HepG2 (cell line): ENCODE data around the gene REP15.

Experiments used
- CTCF ChIP-seq: sonication (generic); formaldehyde crosslinking; IDR thresholded peaks from 2 replicates; pipeline ENCODE4 v1.5.0; 2020; ENCODE audit warnings: mild to moderate bottlenecking, missing genetic modification reagents, moderate library complexity
- MYNN ChIP-seq: sonication (generic); formaldehyde crosslinking; IDR thresholded peaks from 2 replicates; pipeline ENCODE4 v1.4.0; 2020; ENCODE audit warnings: mild to moderate bottlenecking, low read depth, missing genetic modification reagents
- NCOR1 ChIP-seq: fragments of 200-600 bp; sonication (generic); IDR thresholded peaks from 2 replicates; pipeline ENCODE4 v1.7.0; 2017; ENCODE audit warnings: antibody characterized with exemption, low read length, borderline replicate concordance
- SMAD1 ChIP-seq: sonication (generic); formaldehyde crosslinking; IDR thresholded peaks from 2 replicates; pipeline ENCODE4 v1.4.0; 2020; ENCODE audit warnings: missing genetic modification reagents, low read depth, mild to moderate bottlenecking, borderline replicate concordance
- ZNF260 ChIP-seq: sonication (generic); formaldehyde crosslinking; IDR thresholded peaks from 2 replicates; pipeline ENCODE4 v1.4.0; 2020; ENCODE audit warnings: missing genetic modification reagents, low read depth, mild to moderate bottlenecking, borderline replicate concordance
- ZNF572 ChIP-seq: sonication (generic); formaldehyde crosslinking; IDR thresholded peaks from 2 replicates; pipeline ENCODE4 v1.5.1; 2020; ENCODE audit warnings: mild to moderate bottlenecking, missing genetic modification reagents
- ZNF724P ChIP-seq: sonication (generic); formaldehyde crosslinking; IDR thresholded peaks from 2 replicates; pipeline ENCODE4 v1.8.0; 2022; ENCODE audit warnings: missing genetic modification reagents, borderline replicate concordance

DNA sequence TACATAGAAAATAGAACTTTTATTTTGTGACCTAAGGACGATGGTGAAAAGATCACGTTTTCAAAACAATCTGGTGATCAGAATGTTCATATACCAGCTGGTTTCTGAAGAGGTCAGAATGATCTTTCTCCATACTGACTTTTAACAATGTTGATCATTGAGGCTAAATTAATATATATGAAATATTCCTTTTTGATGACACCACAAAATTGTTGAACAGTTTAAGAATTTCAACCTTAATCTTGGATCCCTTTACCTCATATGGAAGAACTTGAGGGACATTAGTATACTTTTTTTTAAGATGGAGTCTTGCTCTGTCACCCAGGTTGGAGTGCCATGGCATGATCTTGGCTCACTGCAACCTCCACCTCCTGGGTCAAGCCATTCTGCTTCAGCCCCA lies 2.8 kb upstream of the REP15 start:
- TF ChIP-seq CTCF (CRISPR knock-in tag) (no peak), ZNF572 (CRISPR knock-in tag) (no peak), ZNF724P (no peak), SMAD1 (no peak), MYNN (CRISPR knock-in tag) (no peak), NCOR1 (no peak), ZNF260 (CRISPR knock-in tag) (no peak)
